Measurements from ENCODE around the gene PRPH.
"Not testable (repeated sequence)": the region's sequence is repeated elsewhere in the genome, so short reads cannot be mapped to it uniquely, and the experiment has no call there.

PRPH gene

DNA sequence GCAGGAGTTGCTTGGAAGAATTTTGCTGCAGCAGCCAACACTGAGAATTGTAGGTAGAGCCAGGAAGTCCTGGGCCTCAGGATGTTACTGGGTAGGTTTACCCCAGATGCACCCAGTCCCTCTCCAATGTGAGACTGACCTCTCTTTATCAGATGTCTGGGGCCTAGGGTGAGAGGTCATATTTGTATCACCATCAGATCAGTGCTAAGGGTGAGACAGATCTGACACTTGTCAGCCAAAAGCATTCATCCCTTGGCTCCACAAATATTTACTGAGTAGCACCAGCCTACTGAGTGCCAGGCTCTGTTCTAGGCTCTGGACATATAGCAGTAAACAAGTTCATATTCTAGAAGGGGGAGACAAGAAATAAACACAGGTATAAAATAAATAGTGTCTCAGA lies 32.4 kb downstream of the PRPH start:
- Histone ChIP-seq H3K4me3 (ENCODE audit: extremely low read depth, insufficient read depth, low read length, poor library complexity, severe bottlenecking) (no peak overlapping the region), H3K36me3 (ENCODE audit: control insufficient read depth, insufficient read depth, low read length) (peaks cover 58% of the 10 kb centered on the region), H3K4me1 (ENCODE audit: control insufficient read depth, insufficient read depth, low read length, poor library complexity, severe bottlenecking) (peaks cover 8% of the 10 kb centered on the region), H3K9me3 (ENCODE audit: control insufficient read depth, low read length) (no peaks in the 10 kb centered on the region), H3K27ac (ENCODE audit: low read depth, low read length, severe bottlenecking) (no peak overlapping the region)

DNA sequence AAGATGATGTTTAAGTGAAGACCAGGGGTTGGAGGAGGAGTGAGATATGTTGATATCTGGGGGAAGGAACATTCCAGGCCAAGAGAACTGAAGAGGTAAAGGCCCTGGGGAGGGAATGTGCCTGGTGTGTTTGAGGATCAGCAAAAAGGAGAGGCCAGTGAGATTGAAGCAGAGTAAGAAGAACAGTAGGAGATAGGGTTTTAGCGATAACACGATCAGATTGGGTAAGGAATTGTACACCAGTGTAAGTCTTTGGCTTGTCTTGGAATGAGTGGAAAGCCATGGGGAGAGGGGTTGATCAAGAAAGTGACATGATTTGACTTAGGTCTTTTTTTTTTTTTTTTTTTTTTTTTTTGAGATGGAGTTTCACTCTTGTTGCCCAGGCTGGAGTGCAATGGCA lies 32.9 kb downstream of the PRPH start:
- Histone ChIP-seq H3K36me3 (ENCODE audit: control insufficient read depth, insufficient read depth, low read length) (peaks cover 63% of the 10 kb centered on the region), H3K4me3 (ENCODE audit: extremely low read depth, insufficient read depth, low read length, poor library complexity, severe bottlenecking) (no peak overlapping the region)
- 100% methylated on average over 1 to 2 of the region's 2 CpGs for WGBS, 2 experiments (ENCODE audit: insufficient coverage in 2 of 2)

DNA sequence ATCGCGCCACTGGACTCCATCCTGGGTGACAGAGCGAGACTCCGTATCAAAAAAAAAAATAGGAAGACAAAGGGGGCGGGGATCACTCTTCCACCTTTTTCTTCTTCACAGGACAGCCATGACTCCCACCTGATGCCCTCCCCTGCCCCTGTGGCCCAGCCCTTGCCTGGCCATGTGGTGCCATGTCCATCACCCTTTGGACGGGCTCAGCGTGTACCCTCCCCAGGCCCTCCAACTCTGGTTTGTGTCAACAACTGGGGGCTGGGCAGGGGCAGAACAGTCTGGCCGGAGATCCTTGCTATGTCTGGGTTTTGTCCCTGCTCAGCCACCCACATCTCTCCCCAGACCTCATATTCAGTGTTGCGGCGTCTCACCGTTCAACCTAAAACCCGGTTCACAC lies 33.9 kb downstream of the PRPH start:
- WGBS, 2 experiments (ENCODE audit: insufficient coverage in 2 of 2), result 99 to 100% methylated on average over 7 to 10 of the region's 12 CpGs
- Histone ChIP-seq H3K9me3 (ENCODE audit: control insufficient read depth, low read length) (no peaks in the 10 kb centered on the region), H3K4me1 (ENCODE audit: control insufficient read depth, insufficient read depth, low read length, poor library complexity, severe bottlenecking) (peaks cover 3% of the 10 kb centered on the region), H3K4me3 (ENCODE audit: extremely low read depth, insufficient read depth, low read length, poor library complexity, severe bottlenecking) (no peak overlapping the region), H3K36me3 (ENCODE audit: control insufficient read depth, insufficient read depth, low read length) (peaks cover 63% of the 10 kb centered on the region), H3K27ac (ENCODE audit: low read depth, low read length, severe bottlenecking) (no peak overlapping the region)

More for the DNA sequence above, 32.9 kb downstream of the PRPH start:
- Histone ChIP-seq H3K4me1 (ENCODE audit: control insufficient read depth, insufficient read depth, low read length, poor library complexity, severe bottlenecking) (peaks cover 8% of the 10 kb centered on the region), H3K27ac (ENCODE audit: low read depth, low read length, severe bottlenecking) (no peak overlapping the region), H3K9me3 (ENCODE audit: control insufficient read depth, low read length) (no peaks in the 10 kb centered on the region)

DNA sequence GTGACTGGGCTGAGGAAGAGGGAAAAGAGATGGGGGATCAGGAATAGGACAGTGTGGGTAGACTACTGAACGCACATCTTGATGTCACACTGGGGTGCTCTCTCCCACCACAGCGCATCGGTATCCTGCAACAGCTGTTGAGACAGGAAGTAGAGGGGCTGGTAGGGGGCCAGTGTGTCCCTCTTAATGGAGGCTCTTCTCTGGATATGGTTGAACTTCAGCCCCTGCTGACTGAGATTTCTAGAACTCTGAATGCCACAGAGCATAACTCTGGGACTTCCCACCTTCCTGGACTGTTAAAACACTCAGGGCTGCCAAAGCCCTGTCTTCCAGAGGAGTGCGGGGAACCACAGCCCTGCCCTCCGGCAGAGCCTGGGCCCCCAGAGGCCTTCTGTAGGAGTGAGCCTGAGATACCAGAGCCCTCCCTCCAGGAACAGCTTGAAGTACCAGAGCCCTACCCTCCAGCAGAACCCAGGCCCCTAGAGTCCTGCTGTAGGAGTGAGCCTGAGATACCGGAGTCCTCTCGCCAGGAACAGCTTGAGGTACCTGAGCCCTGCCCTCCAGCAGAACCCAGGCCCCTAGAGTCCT lies 35.2 kb downstream of the PRPH start:
- Histone ChIP-seq H3K4me1 (ENCODE audit: control insufficient read depth, insufficient read depth, low read length, poor library complexity, severe bottlenecking) (no peaks in the 10 kb centered on the region), H3K27ac (ENCODE audit: low read depth, low read length, severe bottlenecking) (no peak overlapping the region), H3K4me3 (ENCODE audit: extremely low read depth, insufficient read depth, low read length, poor library complexity, severe bottlenecking) (no peak overlapping the region), H3K9me3 (ENCODE audit: control insufficient read depth, low read length) (no peaks in the 10 kb centered on the region), H3K36me3 (ENCODE audit: control insufficient read depth, insufficient read depth, low read length) (peaks cover 59% of the 10 kb centered on the region)
- 90 to 98% methylated on average over 4 of the region's 7 CpGs for WGBS, 2 experiments (ENCODE audit: insufficient coverage in 2 of 2)

DNA sequence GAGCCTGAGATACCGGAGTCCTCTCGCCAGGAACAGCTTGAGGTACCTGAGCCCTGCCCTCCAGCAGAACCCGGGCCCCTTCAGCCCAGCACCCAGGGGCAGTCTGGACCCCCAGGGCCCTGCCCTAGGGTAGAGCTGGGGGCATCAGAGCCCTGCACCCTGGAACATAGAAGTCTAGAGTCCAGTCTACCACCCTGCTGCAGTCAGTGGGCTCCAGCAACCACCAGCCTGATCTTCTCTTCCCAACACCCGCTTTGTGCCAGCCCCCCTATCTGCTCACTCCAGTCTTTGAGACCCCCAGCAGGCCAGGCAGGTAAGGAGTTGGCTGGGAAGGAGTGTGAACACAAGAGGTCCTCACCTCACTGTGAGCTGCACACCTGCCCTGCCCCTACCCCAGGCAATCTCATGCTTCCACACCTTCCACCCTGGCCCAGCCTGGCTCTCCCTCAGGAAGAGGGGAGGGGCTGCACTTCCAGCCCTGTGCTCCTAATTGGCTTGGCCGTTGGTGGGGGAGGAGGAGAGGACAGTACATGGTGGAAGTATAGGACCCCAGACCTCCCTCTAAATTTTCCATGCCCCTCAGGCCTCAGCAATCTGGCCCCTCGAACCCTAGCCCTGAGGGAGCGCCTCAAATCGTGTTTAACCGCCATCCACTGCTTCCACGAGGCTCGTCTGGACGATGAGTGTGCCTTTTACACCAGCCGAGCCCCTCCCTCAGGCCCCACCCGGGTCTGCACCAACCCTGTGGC lies 35.9 kb downstream of the PRPH start:
- H3K9me3 ChIP-seq (ENCODE audit: control insufficient read depth, low read length), result no peaks in the 10 kb centered on the region
- H3K36me3 ChIP-seq (ENCODE audit: control insufficient read depth, insufficient read depth, low read length), result peaks cover 53% of the 10 kb centered on the region
- H3K27ac ChIP-seq (ENCODE audit: low read depth, low read length, severe bottlenecking), result no peak overlapping the region
- WGBS, 2 experiments (ENCODE audit: insufficient coverage in 2 of 2), result 85 to 93% methylated on average over 11 to 12 of the region's 14 CpGs
- no peak overlapping the region for H3K4me3 ChIP-seq (ENCODE audit: extremely low read depth, insufficient read depth, low read length, poor library complexity, severe bottlenecking)
- H3K4me1 ChIP-seq (ENCODE audit: control insufficient read depth, insufficient read depth, low read length, poor library complexity, severe bottlenecking), result no peaks in the 10 kb centered on the region

DNA sequence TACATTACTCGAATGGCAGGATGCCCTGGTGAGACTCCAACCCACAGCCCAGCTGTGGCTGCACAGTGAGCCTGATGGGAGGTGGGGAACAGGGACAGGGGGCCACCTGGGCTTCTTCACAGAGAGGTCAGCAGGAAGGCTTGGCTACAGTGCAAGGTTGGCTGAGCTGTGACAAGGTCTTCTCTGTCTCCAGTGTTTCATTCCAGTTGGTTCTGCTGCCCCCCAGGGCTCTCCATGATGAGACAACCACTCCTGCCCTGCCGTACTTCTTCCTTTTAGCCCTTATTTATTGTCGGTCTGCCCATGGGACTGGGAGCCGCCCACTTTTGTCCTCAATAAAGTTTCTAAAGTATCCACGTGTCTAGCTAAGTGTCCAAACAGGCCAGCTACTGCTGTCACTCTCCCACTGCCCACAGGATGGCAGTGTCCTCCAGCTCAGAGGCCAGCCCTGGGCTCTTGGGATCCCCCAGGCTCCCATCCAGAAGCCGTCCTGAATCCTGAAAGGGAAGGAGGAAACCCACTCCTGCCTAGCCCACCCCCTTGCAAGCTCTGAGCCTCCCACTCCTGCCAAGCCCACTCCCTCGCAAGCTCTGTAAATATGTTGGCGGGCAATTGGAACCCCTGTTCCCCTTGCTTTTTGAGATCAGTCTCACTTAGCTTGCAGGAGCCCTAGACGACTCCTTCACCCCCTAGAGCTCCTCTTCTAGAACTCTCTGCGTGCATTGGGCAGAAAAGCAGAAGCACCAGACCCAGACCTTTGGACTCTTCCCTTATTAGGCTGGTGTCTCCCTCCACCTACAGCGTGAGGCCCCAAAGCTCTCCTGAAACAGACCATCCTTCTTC lies 36.7 kb downstream of the PRPH start:
- no peak overlapping the region for H3K27ac ChIP-seq (ENCODE audit: low read depth, low read length, severe bottlenecking)
- peaks cover 45% of the 10 kb centered on the region for H3K36me3 ChIP-seq (ENCODE audit: control insufficient read depth, insufficient read depth, low read length)
- WGBS, 2 experiments (ENCODE audit: insufficient coverage in 2 of 2), result 75 to 76% methylated on average over 9 to 10 of the region's 11 CpGs
- no peaks in the 10 kb centered on the region for H3K4me1 ChIP-seq (ENCODE audit: control insufficient read depth, insufficient read depth, low read length, poor library complexity, severe bottlenecking)
- H3K9me3 ChIP-seq (ENCODE audit: control insufficient read depth, low read length), result no peaks in the 10 kb centered on the region
- H3K4me3 ChIP-seq (ENCODE audit: extremely low read depth, insufficient read depth, low read length, poor library complexity, severe bottlenecking), result no peak overlapping the region

DNA sequence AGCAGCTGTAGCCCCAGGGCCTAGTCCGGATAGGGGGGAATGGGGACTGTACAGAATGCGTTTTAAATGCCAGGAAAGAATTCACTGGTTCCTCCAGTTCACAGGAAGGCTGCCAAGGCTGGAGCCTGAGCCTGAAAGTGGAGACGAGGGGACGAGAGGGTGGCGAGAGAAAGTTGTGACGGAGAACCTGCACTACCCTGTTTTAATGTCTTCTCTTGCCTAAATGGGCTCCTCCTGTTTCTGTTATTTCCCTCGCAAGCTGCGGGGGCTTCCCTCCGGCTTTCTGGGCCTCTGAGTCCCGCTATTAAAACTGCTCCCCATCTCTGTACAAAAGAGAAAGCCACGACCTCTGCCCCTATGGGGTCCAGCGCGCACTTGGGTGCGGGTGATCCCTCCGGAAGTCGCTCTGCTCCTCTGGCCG lies 37.5 kb downstream of the PRPH start:
- H3K36me3 ChIP-seq (ENCODE audit: control insufficient read depth, insufficient read depth, low read length), result peaks cover 36% of the 10 kb centered on the region
- H3K27ac ChIP-seq (ENCODE audit: low read depth, low read length, severe bottlenecking), result no peak overlapping the region
- no peaks in the 10 kb centered on the region for H3K4me1 ChIP-seq (ENCODE audit: control insufficient read depth, insufficient read depth, low read length, poor library complexity, severe bottlenecking)
- H3K4me3 ChIP-seq (ENCODE audit: extremely low read depth, insufficient read depth, low read length, poor library complexity, severe bottlenecking), result no peak overlapping the region
- H3K9me3 ChIP-seq (ENCODE audit: control insufficient read depth, low read length), result no peaks in the 10 kb centered on the region
- WGBS, 2 experiments (ENCODE audit: insufficient coverage in 2 of 2), result 69 to 89% methylated on average over 17 of the region's 17 CpGs

DNA sequence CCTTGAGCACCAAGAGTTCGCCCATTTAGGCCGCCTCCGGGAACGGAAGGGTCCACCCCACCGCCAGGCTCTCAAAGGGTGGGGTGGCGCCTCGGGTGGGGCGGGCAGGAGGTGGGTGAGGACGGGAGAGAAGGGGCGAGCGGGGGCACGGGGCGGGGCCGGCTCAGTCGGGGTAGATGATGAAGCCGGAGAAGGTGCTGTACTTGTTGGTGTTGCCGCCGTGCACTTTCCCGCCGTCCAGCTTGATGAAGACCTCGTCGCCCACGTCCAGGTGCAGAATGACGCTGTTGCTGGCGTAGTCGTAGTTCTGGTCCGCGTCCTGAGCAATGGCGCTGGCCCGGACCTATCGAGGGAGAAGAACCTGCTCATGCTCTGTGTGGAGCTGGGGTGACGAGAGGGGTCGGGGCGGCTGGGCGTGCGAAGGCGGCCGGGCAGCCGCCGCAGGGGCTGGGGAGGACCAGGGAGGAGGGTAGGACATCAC lies 38.0 kb downstream of the PRPH start:
- Histone ChIP-seq H3K36me3 (ENCODE audit: control insufficient read depth, insufficient read depth, low read length) (peaks cover 34% of the 10 kb centered on the region), H3K4me3 (ENCODE audit: extremely low read depth, insufficient read depth, low read length, poor library complexity, severe bottlenecking) (no peak overlapping the region), H3K27ac (ENCODE audit: low read depth, low read length, severe bottlenecking) (no peak overlapping the region), H3K4me1 (ENCODE audit: control insufficient read depth, insufficient read depth, low read length, poor library complexity, severe bottlenecking) (no peaks in the 10 kb centered on the region), H3K9me3 (ENCODE audit: control insufficient read depth, low read length) (no peaks in the 10 kb centered on the region)
- 73% methylated on average over 31 to 35 of the region's 40 CpGs for WGBS, 2 experiments (ENCODE audit: insufficient coverage in 2 of 2)

DNA sequence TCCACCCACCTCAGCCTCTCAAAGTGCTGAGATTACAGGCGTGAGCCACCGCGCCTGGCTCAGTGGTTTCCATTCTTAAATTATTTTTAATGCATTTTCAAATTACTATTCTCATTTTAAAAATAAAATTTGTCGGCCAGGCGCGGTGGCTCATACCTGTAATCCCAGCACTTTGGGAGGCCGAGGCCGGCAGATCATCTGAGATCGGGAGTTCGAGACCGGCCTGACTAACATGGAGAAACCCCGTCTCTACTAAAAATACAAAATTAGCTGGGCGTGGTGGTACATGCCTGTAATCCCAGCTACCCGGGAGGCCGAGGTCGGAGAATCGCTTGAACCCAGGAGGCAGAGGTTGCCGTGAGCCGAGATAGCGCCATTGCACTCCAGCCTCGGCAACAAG lies 38.8 kb downstream of the PRPH start:
- not testable (repeated sequence) for H3K9me3 ChIP-seq (ENCODE audit: control insufficient read depth, low read length); H3K4me3 ChIP-seq (ENCODE audit: extremely low read depth, insufficient read depth, low read length, poor library complexity, severe bottlenecking); H3K27ac ChIP-seq (ENCODE audit: low read depth, low read length, severe bottlenecking); H3K4me1 ChIP-seq (ENCODE audit: control insufficient read depth, insufficient read depth, low read length, poor library complexity, severe bottlenecking)
- peaks cover 31% of the 10 kb centered on the region for H3K36me3 ChIP-seq (ENCODE audit: control insufficient read depth, insufficient read depth, low read length)
- 91 to 97% methylated on average over 14 to 16 of the region's 21 CpGs for WGBS, 2 experiments (ENCODE audit: insufficient coverage in 2 of 2)

DNA sequence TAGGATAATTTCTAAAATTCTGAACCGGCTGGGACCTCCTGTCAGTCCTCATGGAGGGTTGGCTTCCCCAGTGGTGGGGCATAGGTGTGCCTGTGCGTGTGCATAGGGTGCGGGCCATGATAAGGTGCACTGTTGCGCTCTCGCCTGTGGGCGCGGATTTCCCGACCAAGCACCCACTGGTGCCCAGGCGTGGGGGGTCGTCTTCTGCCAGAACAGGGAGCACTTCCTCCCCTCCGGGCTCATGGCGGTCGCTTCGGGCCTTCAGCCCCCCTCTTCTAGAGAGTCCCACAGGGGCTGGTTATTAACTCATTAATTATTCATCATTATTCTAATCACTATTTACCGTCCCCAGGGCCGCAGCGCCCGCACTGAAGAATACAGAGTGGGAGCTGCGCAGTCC lies 39.3 kb downstream of the PRPH start:
- H3K9me3 ChIP-seq (ENCODE audit: control insufficient read depth, low read length), result no peaks in the 10 kb centered on the region
- no peaks in the 10 kb centered on the region for H3K4me1 ChIP-seq (ENCODE audit: control insufficient read depth, insufficient read depth, low read length, poor library complexity, severe bottlenecking)
- peaks cover 26% of the 10 kb centered on the region for H3K36me3 ChIP-seq (ENCODE audit: control insufficient read depth, insufficient read depth, low read length)
- H3K27ac ChIP-seq (ENCODE audit: low read depth, low read length, severe bottlenecking), result no peak overlapping the region
- 94 to 96% methylated on average over 17 to 19 of the region's 19 CpGs for WGBS, 2 experiments (ENCODE audit: insufficient coverage in 2 of 2)
- no peak overlapping the region for H3K4me3 ChIP-seq (ENCODE audit: extremely low read depth, insufficient read depth, low read length, poor library complexity, severe bottlenecking)
